ENCODE results near the gene CACNA1B.

- TF ChIP-seq POLR2A (IDR thresholded peaks at IDR 0.05) (no peak), EP300 (IDR thresholded peaks at IDR 0.05) (no peak), CTCF (IDR thresholded peaks at IDR 0.05) (no peak)
Observed at GRCh38 chr9:138007566-138007917, 130.0 kb downstream of the CACNA1B start.

Measured in sigmoid colon (tissue), 4 donors.